DND-41 (cell line): ENCODE data around the gene SLC2A9.

Experiments
- ATAC-seq: fragments of 200-7000 bp; cut with Tn5 transposase; 3 replicates; pipeline ENCODE4 v1.9.1; 2021; ENCODE audit warnings: low read depth; ENCODE audit not compliant: insufficient read depth
- DNase-seq: peaks from one replicate; pipeline ENCODE4 v3.0.0-alpha.2; 2020
- H2AFZ ChIP-seq: 2 replicates; pipeline ENCODE4 v1.6.0; 2012; ENCODE audit warnings: low read depth, low read length
- H3K27ac ChIP-seq: 2 replicates; pipeline ENCODE4 v1.5.1; 2012; ENCODE audit warnings: low read length, inconsistent platforms
- H3K27me3 ChIP-seq: fragments of 200-600 bp; sonication (generic); 2 replicates; pipeline ENCODE4 v1.6.0; 2012; ENCODE audit warnings: low read length, mild to moderate bottlenecking, inconsistent platforms; ENCODE audit not compliant: insufficient read depth, poor library complexity
- H3K36me3 ChIP-seq: 2 replicates; pipeline ENCODE4 v1.5.1; 2012; ENCODE audit warnings: low read length, inconsistent platforms; ENCODE audit not compliant: insufficient read depth
- H3K4me1 ChIP-seq: 2 replicates; pipeline ENCODE4 v1.5.1; 2012; ENCODE audit warnings: mild to moderate bottlenecking, low read length; ENCODE audit not compliant: insufficient read depth
- H3K4me2 ChIP-seq: 2 replicates; pipeline ENCODE4 v1.6.0; 2012; ENCODE audit warnings: mild to moderate bottlenecking, moderate library complexity, low read length, inconsistent platforms; ENCODE audit not compliant: insufficient read depth
- H3K4me3 ChIP-seq, 2 experiments: fragments of 200-600 bp in 1 of 2; shearing (Covaris generic) in 1 of 2; 2 replicates each; pipeline ENCODE4 v1.5.1; 2012 to 2016; ENCODE audit warnings: inconsistent platforms in 2 of 2, low read length in 2 of 2, mild to moderate bottlenecking in 2 of 2, low read depth in 1 of 2, moderate library complexity in 1 of 2
- H3K79me2 ChIP-seq: 2 replicates; pipeline ENCODE4 v1.6.0; 2012; ENCODE audit warnings: low read length, inconsistent platforms; ENCODE audit not compliant: insufficient read depth
- H3K9ac ChIP-seq: 2 replicates; pipeline ENCODE4 v1.6.0; 2012; ENCODE audit warnings: low read depth, mild to moderate bottlenecking, inconsistent platforms, low read length, moderate library complexity
- H3K9me3 ChIP-seq: 2 replicates; pipeline ENCODE4 v1.5.1; 2012; ENCODE audit warnings: low read length, moderate library complexity, mild to moderate bottlenecking, inconsistent platforms; ENCODE audit not compliant: insufficient read depth, severe bottlenecking
- H4K20me1 ChIP-seq: 2 replicates; pipeline ENCODE4 v1.6.0; 2012; ENCODE audit warnings: low read length; ENCODE audit not compliant: insufficient read depth
- CTCF ChIP-seq: IDR thresholded peaks from 2 replicates; pipeline ENCODE4 v1.5.1; 2012; ENCODE audit warnings: borderline replicate concordance, low read length, moderate library complexity, mild to moderate bottlenecking; ENCODE audit not compliant: poor library complexity, severe bottlenecking; ENCODE audit errors: extremely low read depth
- EZH2 ChIP-seq: IDR thresholded peaks from 3 replicates; pipeline ENCODE4 v1.6.1; 2012; ENCODE audit warnings: borderline replicate concordance, low read depth, mild to moderate bottlenecking, moderate library complexity, low read length, inconsistent platforms; ENCODE audit not compliant: severe bottlenecking

The SLC2A9 gene

GRCh38 chr4:9963328-9963727 lies 58.0 kb downstream of the SLC2A9 start:
- no peaks in the 10 kb centered on the region for H3K27me3 ChIP-seq
- ATAC-seq (no peak), DNase-seq (no peak)
- no peak for TF ChIP-seq EZH2
- no peak for TF ChIP-seq CTCF
- no peak overlapping the region for H3K4me2 ChIP-seq
- H2AFZ ChIP-seq: no peak overlapping the region
- no peaks in the 10 kb centered on the region for H4K20me1 ChIP-seq
- no peaks in the 10 kb centered on the region for H3K79me2 ChIP-seq
- no peaks in the 10 kb centered on the region for H3K36me3 ChIP-seq
- no peak overlapping the region for H3K4me3 ChIP-seq
- H3K9ac ChIP-seq: no peak overlapping the region
- no peak overlapping the region for H3K27ac ChIP-seq
- no peaks in the 10 kb centered on the region for H3K4me1 ChIP-seq
- H3K9me3 ChIP-seq: no peaks in the 10 kb centered on the region

GRCh38 chr4:9962611-9963314 lies 58.5 kb downstream of the SLC2A9 start:
- ATAC-seq: no peak
- Histone ChIP-seq H3K9me3 (no peaks in the 10 kb centered on the region), H4K20me1 (no peaks in the 10 kb centered on the region), H3K9ac (no peak overlapping the region), H3K4me3 (no peak overlapping the region), H3K4me1 (no peaks in the 10 kb centered on the region), H3K79me2 (no peaks in the 10 kb centered on the region), H3K27me3 (no peaks in the 10 kb centered on the region), H3K27ac (no peak overlapping the region), H3K4me2 (no peak overlapping the region), H2AFZ (no peak overlapping the region), H3K36me3 (no peaks in the 10 kb centered on the region)
- TF ChIP-seq EZH2 (no peak), CTCF (no peak)
- DNase-seq: no peak

DNA sequence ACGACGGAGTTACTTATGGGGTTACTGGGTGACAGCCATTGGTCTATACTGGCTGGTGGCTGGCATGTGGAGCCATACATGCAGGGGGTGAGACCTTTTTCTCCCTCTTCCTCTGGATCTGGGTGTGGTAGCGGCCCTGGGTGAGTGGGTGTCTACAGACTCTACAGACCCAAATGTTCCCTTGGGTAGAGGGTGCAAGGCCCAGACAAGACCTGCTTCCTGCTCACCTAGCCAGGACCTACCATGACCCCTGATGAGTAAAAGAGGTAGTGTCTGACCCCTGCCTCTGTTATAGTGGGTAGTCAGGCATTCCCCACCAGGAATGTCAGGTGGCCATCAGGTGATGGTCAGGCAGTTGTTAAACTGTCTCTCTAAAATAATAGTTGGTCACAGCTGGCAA lies 66.8 kb downstream of the SLC2A9 start:
- H3K79me2 ChIP-seq: no peaks in the 10 kb centered on the region
- ATAC-seq (no peak), DNase-seq (no peak)
- no peaks in the 10 kb centered on the region for H3K4me1 ChIP-seq
- TF ChIP-seq EZH2 (no peak), CTCF (no peak)
- H3K27ac ChIP-seq: no peak overlapping the region
- H2AFZ ChIP-seq: no peak overlapping the region
- H3K4me2 ChIP-seq: no peak overlapping the region
- H3K36me3 ChIP-seq: no peaks in the 10 kb centered on the region
- H4K20me1 ChIP-seq: no peaks in the 10 kb centered on the region
- H3K4me3 ChIP-seq: no peak overlapping the region
- H3K9me3 ChIP-seq: no peaks in the 10 kb centered on the region
- H3K27me3 ChIP-seq: no peaks in the 10 kb centered on the region
- no peak overlapping the region for H3K9ac ChIP-seq

DNA sequence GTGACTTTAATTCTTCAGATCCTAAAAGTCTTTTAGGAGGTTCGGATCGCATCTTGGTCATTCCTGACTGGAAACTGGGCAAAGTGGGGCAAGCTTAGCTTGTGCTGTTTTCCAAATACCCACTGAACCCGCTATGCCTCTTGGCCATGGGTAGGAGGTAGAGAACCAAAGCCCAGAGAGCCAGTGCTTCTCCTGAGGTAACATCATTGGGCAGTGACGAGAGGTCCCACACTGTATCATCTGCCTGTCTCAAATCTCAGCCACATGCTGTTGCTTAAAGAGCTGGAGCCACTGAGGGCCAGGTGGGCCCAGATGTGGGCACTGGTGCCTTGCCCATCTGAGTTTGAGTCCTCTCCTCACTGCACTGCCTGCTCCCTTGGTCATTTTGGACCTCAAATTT lies 68.2 kb downstream of the SLC2A9 start:
- Histone ChIP-seq H4K20me1 (no peaks in the 10 kb centered on the region), H3K79me2 (no peaks in the 10 kb centered on the region), H3K36me3 (no peaks in the 10 kb centered on the region), H3K4me1 (no peaks in the 10 kb centered on the region), H3K9ac (no peak overlapping the region), H3K4me2 (no peak overlapping the region), H3K4me3 (no peak overlapping the region), H3K27me3 (no peaks in the 10 kb centered on the region), H2AFZ (no peak overlapping the region), H3K27ac (no peak overlapping the region), H3K9me3 (no peaks in the 10 kb centered on the region)
- no peak for TF ChIP-seq EZH2
- TF ChIP-seq CTCF: no peak
- DNase-seq (no peak), ATAC-seq (no peak)
